Prostate gland (tissue), 2 donors: ENCODE measurements around the gene SERPINB6. TPM values are rescaled to one million over a fixed set of nuclear protein-coding genes. Genes with fewer than 3 reads are reported as not detected.

Experiments used
- DNase-seq: peaks from one replicate; pipeline ENCODE4 v3.0.0-alpha.2; 2019; ENCODE audit warnings: low spot score
- H3K27ac ChIP-seq, 2 donors: fragments of 200-600 bp; sonication (generic); 2 replicates each; pipeline ENCODE4 v1.5.1; 2017 to 2019
- H3K27me3 ChIP-seq: fragments of 200-600 bp; sonication (generic); replicated peaks from 2 replicates; pipeline ENCODE4 v1.5.1; 2019; ENCODE audit not compliant: insufficient read depth
- H3K36me3 ChIP-seq, 2 donors: fragments of 200-600 bp; sonication (generic); 1 replicate in 1 of 2; 2 replicates in 1 of 2; pipeline versions ENCODE4 v1.5.1 to v1.8.1; 2017 to 2019
- H3K4me1 ChIP-seq: fragments of 200-600 bp; sonication (generic); replicated peaks from 2 replicates; pipeline ENCODE4 v1.5.1; 2019
- H3K4me3 ChIP-seq, 2 donors: fragments of 200-600 bp; sonication (generic); 2 replicates each; pipeline ENCODE4 v1.5.1; 2017 to 2019
- H3K9me3 ChIP-seq: fragments of 200-600 bp; sonication (generic); 2 replicates; pipeline ENCODE4 v1.5.1; 2017
- POLR2A ChIP-seq: fragments of 450-650 bp; IDR thresholded peaks from one replicate; pipeline ENCODE4 v1.6.1; 2016; ENCODE audit warnings: antibody characterized with exemption, mild to moderate bottlenecking
- POLR2AphosphoS5 ChIP-seq: sonication (generic); formaldehyde crosslinking; IDR thresholded peaks from one replicate; pipeline ENCODE4 v1.6.1; 2017; ENCODE audit warnings: antibody characterized with exemption
- WGBS: methylation state at CpG from one replicate; pipeline ENCODE4 v1.1.5; 2018; 5-methylcytosine and 5-hydroxymethylcytosine counted together
- intact Hi-C: fragments of 100-400 bp; cut with DNase I; formaldehyde crosslinking; loops from one replicate; pipeline ENCODE4 v1.14.2; 2022
- total RNA-seq, 2 donors: library from RNA; depleted of rRNA; stranded (reverse); fragments of >200 nt; gene quantifications; one replicate each; pipeline ENCODE4 v1.1.0, GENCODE V29; 2016
- TF ChIP-seq, protein P1 (sequence below), 4 experiments: fragments of 200-600 bp in 2 of 4; fragments of 450-650 bp in 2 of 4; sonication (generic) in 2 of 4; IDR thresholded peaks; 1 replicate in 3 of 4; 2 replicates in 1 of 4; pipeline ENCODE4 v1.5.1; 2016 to 2019; ENCODE audit warnings: antibody characterized with exemption in 4 of 4, mild to moderate bottlenecking in 2 of 4, moderate library complexity in 2 of 4

SERPINB6 gene
- total RNA-seq, 2 donors from 2014 or later, result 155 to 202 TPM

DNA sequence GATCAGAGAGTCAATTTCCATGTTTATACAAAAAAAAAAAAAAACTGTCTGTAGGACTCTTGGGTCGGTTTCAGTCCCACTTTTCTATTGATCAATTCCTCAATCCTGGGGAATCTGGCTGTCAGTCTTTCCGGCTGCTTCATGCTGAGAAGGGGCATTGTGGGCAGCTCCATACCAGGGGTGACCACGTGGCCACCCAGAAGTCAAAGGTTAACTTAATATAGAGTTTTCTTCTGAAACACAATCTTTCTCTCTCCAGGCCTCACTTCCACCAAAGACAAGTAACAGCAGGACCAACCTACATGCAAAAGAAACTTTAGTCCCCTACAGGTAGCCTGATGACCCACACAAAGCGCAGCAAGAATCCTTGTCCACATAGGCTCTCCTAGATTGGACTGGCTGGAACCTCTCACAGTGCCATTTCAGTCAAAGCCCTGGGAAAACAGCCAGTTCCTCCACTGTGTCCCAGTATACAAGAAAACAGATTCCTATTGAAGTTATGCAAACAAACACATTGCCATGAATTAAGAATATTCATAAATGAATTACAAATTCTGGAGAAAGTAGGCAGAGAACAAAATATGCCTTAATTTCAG lies 49.7 kb downstream of the SERPINB6 start:
- Histone ChIP-seq H3K27me3 (no peaks in the 10 kb centered on the region), H3K36me3 (no peaks in the 10 kb centered on the region), H3K4me1 (no peaks in the 10 kb centered on the region), H3K27ac (no peak overlapping the region), H3K9me3 (no peaks in the 10 kb centered on the region), H3K4me3 (no peak overlapping the region)
- DNase-seq, result no peak
- TF ChIP-seq POLR2AphosphoS5 (no peak), POLR2A (no peak)
- TF ChIP-seq, protein P1, sequence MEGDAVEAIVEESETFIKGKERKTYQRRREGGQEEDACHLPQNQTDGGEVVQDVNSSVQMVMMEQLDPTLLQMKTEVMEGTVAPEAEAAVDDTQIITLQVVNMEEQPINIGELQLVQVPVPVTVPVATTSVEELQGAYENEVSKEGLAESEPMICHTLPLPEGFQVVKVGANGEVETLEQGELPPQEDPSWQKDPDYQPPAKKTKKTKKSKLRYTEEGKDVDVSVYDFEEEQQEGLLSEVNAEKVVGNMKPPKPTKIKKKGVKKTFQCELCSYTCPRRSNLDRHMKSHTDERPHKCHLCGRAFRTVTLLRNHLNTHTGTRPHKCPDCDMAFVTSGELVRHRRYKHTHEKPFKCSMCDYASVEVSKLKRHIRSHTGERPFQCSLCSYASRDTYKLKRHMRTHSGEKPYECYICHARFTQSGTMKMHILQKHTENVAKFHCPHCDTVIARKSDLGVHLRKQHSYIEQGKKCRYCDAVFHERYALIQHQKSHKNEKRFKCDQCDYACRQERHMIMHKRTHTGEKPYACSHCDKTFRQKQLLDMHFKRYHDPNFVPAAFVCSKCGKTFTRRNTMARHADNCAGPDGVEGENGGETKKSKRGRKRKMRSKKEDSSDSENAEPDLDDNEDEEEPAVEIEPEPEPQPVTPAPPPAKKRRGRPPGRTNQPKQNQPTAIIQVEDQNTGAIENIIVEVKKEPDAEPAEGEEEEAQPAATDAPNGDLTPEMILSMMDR (IDR thresholded peaks at IDR 0.05), result no peak
- intact Hi-C loops, result no loop called here
- 83% methylated on average over 4 of the region's 4 CpGs for WGBS

DNA sequence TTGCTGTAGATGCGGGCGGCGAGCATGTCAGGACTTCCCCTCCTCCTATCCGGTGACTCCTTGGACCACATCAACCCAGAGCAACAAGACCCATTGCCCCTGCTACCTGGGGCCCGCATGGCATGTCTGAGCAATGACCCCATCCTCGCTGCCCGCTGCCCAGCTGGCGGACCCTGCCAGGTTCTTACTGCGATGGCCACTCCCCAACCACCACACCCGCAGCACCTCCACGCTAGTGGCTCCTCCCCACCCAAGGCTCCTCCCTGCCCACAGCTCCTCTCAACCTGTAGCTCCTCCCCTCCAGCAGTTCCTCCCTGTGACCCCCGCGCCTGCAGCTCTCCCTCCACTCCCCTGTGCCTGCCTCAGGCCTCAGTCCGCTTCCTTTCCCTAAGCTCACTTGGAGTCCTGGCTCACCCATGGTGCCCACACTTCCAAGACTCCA lies 50.7 kb downstream of the SERPINB6 start:
- no peaks in the 10 kb centered on the region for H3K9me3 ChIP-seq
- WGBS, result 92% methylated on average over 14 of the region's 14 CpGs
- no peak for DNase-seq
- no peaks in the 10 kb centered on the region for H3K27me3 ChIP-seq
- intact Hi-C loops, result no loop called here
- H3K4me3 ChIP-seq, result no peak overlapping the region
- H3K4me1 ChIP-seq, result no peaks in the 10 kb centered on the region
- H3K36me3 ChIP-seq, result no peaks in the 10 kb centered on the region
- TF ChIP-seq, protein P1 (IDR thresholded peaks at IDR 0.05), result no peak
- no peak for TF ChIP-seq POLR2A
- TF ChIP-seq POLR2AphosphoS5, result no peak
- H3K27ac ChIP-seq, result no peak overlapping the region

DNA sequence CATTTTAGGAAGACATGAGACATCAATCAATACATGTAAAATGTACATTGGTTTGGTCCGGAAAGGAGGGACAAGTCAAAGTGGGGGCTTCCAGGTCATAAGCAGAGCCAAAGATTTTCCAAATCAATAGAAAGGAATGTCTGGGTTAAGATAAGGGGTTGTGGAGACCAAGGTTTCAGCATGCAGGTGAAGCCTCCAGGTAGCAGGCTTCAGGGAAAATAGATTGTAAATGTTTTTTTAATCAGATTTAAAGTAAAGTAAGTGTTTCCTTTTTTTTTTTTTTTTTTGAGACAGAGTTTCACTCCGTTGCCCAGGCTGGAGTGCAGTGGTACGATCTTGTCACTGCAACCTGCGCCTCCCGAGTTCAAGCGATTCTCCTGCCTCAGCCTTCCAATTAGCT lies 51.5 kb downstream of the SERPINB6 start:
- no peaks in the 10 kb centered on the region for H3K4me1 ChIP-seq
- TF ChIP-seq POLR2AphosphoS5 (no peak), POLR2A (no peak)
- TF ChIP-seq, protein P1 (IDR thresholded peaks at IDR 0.05), result no peak
- WGBS, result 91% methylated on average over 6 of the region's 6 CpGs
- intact Hi-C loops, result no loop called here
- H3K4me3 ChIP-seq, result no peak overlapping the region
- H3K9me3 ChIP-seq, result no peaks in the 10 kb centered on the region
- no peak for DNase-seq
- H3K36me3 ChIP-seq, result no peaks in the 10 kb centered on the region
- no peaks in the 10 kb centered on the region for H3K27me3 ChIP-seq
- H3K27ac ChIP-seq, result no peak overlapping the region

DNA sequence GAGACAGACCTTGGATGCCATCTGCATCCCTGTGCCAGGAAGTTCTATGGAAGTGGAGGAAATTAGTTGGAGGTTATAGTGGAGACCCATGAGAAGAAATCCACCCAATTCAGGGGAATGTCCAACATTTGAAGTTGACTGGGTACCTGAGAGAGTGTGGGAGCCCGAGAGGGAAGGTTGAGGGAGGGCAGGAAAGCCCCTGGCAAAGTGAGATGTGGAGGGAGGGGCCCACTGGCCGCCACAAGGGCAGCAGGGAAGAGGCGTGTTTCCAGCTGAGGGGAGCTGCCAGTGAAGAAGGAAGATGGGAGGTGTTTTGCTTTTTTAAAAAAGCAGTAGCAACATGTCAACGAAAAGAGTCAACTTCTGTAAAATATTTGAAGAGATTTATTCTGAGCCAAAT lies 52.0 kb downstream of the SERPINB6 start:
- intact Hi-C loops, result no loop called here
- Histone ChIP-seq H3K27ac (no peak overlapping the region), H3K36me3 (no peaks in the 10 kb centered on the region), H3K9me3 (no peaks in the 10 kb centered on the region), H3K4me1 (no peaks in the 10 kb centered on the region), H3K27me3 (no peaks in the 10 kb centered on the region), H3K4me3 (no peak overlapping the region)
- 73% methylated on average over 4 of the region's 4 CpGs for WGBS
- DNase-seq, result no peak
- no peak for TF ChIP-seq POLR2AphosphoS5
- TF ChIP-seq, protein P1 (IDR thresholded peaks at IDR 0.05), result no peak
- no peak for TF ChIP-seq POLR2A

DNA sequence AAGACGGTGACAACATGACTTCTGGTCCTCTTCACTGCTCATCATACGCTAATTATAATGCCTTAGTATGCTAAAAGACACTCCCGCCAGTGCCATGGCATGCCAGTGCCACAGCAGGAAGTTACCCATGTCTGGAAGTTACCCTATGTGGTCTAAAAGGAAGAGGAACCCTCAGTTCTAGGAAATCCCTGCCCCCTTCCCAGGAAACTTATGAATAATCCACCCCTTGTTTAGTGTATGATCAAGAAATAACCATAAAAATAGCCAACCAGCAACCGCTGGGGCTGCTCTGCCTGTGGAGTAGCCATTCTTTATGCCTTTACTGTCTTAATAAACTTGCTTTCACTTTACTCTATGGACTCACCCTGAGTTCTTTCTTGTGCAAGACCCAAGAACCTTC lies 52.4 kb downstream of the SERPINB6 start:
- Histone ChIP-seq H3K4me3 (no peak overlapping the region), H3K36me3 (no peaks in the 10 kb centered on the region), H3K4me1 (no peaks in the 10 kb centered on the region), H3K27me3 (no peaks in the 10 kb centered on the region), H3K9me3 (no peaks in the 10 kb centered on the region), H3K27ac (no peak overlapping the region)
- DNase-seq, result no peak
- intact Hi-C loops, result no loop called here
- WGBS, result 87% methylated on average over 4 of the region's 4 CpGs
- TF ChIP-seq, protein P1 (IDR thresholded peaks at IDR 0.05), result no peak
- TF ChIP-seq POLR2AphosphoS5 (no peak), POLR2A (no peak)
